OCI-LY3 (cell line): ENCODE measurements around the gene KRT5.

Experiments
- CTCF ChIP-seq: fragments of 200-600, 300-600 bp; sonication (generic); IDR thresholded peaks from 2 replicates; pipeline ENCODE4 v1.5.1; 2014; ENCODE audit warnings: antibody characterized with exemption, low read length, low read depth
- EZH2phosphoT487 ChIP-seq: fragments of 200-600 bp; shearing (Covaris generic); IDR thresholded peaks from 2 replicates; pipeline ENCODE4 v1.6.1; 2018; ENCODE audit warnings: antibody characterized with exemption, mixed run types, low read depth

GRCh38 chr12:52526511-52526951 lies 6.3 kb upstream of the KRT5 start:
- TF ChIP-seq CTCF (no peak), EZH2phosphoT487 (no peak)
